GM21423 (cell line): ENCODE results near the gene ZNF8.
A peak's percentile ranks its signal among the peaks of the same experiment; 100 is the strongest.
"Not testable (repeated sequence)": the region's sequence is repeated elsewhere in the genome, so short reads cannot be mapped to it uniquely, and the experiment has no call there.

ENCODE experiments used
- ATAC-seq: cut with Tn5 transposase; IDR thresholded peaks from one replicate; pipeline ENCODE4 v1.9.1; 2021; ENCODE audit warnings: mild to moderate bottlenecking, moderate library complexity; ENCODE audit not compliant: unreplicated experiment

Gene ZNF8

DNA sequence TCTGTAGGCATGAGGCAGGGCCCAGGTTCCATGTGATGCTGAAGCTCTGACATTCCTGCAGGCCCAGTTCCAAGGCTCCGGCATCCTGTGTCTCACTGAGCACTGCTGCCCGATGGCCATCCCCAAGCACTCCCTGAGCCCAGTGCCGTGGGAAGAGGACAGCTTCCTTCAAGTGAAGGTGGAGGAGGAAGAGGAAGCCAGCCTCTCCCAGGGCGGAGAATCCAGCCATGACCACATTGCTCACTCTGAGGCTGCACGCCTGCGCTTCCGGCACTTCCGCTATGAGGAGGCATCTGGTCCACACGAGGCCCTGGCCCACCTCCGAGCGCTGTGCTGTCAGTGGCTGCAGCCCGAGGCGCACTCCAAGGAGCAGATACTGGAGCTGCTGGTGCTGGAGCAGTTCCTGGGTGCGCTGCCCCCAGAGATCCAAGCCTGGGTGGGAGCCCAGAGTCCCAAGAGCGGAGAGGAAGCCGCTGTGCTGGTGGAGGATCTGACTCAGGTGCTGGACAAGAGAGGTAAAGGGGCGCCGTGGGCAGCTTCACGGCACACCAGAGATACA lies 56.0 kb downstream of the ZNF8 start:
- no peak for ATAC-seq

DNA sequence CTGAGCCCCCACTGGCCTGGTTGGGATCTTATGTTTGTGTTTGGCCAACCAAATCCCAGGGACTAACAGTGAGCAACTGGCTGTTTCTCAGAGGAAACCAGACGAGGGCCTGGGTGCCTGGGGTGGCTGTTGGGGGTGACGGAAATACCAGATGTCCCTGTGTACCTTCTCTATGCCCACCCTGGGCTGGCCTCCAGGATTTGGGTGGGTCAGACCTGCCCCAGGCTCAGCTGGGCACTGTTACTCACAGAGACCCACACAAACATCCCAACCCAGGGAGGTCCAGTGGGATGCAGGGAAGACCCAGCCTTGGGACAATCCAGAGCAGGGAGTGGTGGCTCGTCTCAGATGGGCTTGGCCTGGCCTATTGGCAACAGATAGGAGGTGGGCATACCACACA lies 56.9 kb downstream of the ZNF8 start:
- ATAC-seq, result no peak

DNA sequence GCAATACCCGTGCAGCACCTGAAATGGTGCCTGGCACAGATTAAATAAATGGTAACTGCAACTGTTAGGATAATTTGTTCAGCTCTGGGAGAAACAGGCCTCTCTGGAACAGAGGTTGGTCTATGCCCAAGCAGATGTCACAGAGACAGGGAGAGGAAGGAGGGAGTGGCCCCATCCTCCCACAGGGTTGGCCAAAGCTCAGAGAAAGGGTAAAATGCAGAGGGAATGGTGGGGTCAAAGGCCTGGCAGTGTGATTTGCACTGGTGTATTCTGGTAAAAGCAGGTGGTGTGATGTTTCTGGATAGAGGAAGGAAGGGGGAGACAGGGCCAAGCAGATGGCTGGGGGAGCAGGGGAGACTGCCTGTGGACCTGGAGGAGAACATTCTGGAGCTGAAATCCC lies 57.5 kb downstream of the ZNF8 start:
- ATAC-seq, result no peak

DNA sequence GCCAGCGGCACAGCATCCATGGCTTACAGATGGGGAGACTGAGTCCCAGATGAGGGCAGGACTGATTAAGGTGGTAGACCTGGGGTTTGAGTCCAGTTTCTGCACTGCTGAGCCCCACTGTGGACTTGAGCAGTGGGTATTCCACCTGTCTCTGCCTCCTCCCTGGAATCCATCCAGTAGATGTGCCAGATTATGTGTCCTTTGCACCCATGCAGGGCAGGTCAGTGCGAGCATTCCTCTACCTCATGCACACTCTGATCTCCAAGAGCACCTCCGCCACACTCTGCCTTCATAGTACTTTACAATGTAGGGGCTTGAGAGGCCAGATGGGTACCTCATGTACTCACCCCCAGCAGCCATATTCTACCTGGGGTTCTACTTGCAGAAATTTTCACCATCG lies 58.1 kb downstream of the ZNF8 start:
- ATAC-seq, result no peak

DNA sequence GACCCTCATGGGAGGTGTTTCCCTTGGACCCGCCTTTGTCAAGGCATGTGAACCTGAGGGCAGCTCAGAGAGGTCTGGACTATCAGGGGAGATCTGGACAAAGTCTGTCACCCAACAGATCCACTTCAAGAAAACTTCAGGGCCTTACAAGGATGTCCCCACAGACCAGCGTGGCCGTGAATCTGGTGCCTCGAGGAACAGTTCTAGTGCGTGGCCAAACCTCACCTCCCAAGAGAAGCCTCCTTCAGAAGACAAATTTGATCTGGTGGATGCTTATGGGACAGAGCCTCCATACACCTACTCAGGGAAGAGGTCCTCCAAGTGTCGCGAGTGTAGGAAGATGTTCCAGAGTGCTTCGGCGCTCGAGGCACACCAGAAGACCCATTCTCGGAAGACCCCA lies 59.6 kb downstream of the ZNF8 start:
- no peak for ATAC-seq

DNA sequence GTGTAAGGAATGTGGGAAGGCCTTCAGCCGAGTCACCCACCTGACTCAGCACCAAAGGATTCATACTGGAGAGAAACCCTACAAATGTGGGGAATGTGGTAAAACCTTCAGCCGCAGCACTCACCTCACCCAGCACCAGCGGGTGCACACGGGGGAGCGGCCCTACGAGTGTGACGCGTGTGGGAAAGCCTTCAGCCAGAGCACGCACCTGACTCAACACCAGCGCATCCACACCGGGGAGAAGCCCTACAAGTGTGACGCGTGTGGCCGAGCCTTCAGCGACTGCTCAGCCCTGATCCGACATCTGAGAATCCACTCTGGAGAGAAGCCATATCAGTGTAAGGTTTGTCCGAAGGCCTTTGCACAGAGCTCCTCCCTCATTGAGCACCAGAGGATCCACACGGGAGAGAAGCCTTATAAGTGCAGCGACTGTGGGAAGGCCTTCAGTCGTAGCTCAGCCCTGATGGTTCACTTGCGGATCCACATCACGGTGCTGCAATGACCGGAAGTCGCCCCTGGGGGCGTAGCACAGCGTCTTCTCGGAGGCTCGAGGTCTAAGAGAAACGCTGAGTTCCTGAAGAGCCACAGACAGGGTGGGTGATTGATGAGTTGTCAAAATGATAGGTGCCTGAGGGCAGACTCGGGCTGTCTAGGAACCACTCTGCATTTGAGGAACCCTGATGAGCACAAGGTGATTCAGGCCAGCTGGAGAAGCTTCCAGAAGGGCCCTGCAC lies 60.2 kb downstream of the ZNF8 start:
- no peak for ATAC-seq

DNA sequence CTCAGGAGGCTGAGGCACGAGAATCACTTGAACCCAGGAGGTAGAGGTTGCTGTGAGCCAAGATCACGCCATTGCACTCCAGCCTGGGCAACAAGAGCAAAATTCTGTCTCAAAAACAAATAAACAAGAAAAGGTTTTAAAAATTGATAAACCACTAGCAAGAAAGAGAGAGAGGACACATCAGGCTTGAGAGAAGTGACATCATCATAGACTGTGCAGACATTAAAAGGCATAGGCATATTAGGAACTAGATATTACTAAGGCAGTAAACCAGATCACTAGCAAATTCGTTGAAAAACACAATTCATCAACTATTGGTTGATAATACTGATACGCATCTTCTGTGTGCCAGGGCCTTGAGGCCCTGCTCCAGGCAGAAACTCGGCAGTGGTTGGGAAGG lies 66.8 kb downstream of the ZNF8 start:
- ATAC-seq, result no peak

DNA sequence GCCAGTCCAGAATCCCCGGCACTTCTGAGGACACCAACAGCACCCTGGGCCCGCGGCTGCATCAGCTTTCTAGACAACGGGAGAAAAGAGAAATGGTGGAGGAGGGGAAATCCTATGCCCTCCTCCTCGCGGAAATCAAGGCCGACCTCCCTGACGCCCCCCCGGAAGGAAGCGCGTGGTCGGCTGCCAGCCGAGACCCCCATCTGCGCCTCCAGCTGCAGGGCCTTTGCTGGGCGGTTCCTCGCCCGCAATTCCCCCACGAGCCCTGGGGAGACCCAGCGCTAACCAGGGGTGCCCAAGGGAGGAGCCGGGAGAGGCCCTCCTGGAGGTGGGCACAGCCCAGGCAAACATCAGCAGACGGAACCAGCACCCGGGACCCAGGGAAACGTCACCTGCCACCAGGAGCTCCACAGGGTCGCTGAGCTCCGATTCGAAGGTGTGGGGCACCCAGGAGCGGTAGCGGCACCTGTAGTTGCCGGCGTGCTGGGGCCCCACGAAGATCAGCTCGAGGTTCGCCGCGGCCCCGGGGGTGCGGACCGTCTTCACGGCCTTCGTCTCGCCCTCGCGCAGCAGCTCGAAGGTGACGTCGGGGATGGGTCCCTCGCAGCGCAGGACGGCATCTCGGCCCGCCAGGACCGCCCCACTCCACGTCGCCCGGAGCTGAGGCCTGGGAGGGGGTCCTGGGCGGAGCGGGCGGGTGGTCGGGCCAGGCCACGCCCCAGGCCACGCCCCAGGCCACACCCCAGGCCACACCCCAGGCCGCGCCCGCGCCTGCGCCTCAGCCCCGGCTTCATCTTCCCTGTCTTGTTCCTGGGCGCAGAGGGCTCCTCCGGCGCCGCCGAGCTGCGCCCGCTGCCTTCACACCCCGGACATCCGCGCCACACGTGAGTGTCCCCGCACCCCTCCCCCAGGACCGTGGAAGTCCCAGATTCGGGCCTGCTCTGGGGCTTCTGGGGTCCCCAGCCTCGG lies 68.5 kb downstream of the ZNF8 start:
- peak; percentile 89 for ATAC-seq

DNA sequence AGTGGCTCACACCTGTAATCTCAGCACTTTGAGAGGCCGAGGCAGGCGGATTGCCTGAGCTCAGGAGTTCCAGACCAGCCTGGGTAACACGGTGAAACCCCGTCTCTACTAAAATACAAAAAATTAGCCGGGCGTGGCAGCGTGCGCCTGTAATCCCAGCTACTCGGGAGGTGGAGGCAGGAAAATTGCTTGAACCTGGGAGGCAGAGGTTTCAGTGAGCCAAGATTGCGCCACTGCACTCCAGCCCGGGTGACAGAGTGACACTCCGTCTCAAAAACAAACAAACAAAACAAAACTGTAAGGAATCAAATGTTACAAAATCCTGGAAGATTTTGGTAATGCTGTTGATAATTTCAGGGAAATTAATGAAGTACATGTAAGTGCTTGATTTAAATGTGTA lies 69.3 kb downstream of the ZNF8 start:
- not testable (repeated sequence) for ATAC-seq

DNA sequence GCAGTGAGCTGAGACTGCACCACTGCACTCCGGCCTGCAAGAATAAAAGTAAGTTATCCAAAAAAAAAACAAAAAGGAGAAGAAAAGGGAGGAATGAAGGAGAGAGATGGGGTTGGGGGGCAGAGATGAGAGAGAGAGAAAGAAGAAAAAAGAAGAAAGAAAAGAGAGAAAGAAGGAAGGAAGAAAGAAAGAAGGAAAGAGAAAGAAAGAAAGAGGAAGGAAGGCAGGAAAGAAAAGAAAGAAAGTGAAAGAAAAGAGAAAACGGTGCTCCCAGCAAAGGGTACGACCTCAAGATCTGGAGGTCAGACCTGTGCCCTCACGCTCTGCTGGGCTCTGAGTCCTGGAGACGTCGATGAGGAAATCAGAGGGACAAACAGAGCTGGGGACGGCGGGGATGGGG lies 70.8 kb downstream of the ZNF8 start:
- no peak for ATAC-seq

DNA sequence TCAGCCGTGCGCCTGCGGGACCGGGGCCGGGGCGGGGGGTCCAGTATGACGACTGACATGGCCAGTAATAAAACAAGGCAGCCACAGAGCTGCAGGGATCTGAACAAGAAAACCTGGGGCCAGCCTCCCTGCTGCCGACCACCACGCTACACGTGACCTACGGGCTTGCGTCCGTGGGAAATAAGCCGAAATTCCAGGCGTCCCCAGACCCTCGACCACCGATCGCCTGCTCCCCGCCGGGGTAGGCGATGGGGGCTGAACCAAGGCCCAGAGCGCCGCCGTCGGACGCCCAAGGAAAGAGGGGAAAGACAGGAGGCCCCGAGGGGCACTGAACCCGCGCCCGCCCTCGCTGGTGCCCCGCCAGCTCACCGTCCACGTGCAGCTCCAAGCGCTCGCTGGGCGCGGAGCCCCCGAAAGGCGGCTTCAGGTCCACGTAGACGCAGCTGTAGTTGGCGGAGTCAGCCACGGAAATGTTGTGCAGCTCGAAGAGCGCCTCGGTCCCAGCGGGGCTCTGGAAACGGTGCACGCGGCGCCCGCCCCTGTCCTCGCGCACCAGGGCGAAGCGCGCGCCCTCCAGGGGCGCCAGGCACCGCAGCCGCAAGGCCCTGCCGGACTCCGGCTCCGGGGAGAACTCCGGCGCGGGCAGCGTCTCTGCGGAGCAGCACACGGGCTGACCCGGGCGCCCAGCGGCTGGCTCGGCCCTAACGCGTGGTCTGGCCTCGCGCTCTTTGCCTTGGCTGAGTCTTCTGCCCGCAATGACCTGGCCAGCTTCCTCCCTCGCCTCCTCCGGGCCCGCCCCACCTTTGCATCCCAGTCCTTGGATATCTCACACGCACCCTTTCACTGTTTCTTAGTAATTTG lies 71.5 kb downstream of the ZNF8 start:
- no peak for ATAC-seq

DNA sequence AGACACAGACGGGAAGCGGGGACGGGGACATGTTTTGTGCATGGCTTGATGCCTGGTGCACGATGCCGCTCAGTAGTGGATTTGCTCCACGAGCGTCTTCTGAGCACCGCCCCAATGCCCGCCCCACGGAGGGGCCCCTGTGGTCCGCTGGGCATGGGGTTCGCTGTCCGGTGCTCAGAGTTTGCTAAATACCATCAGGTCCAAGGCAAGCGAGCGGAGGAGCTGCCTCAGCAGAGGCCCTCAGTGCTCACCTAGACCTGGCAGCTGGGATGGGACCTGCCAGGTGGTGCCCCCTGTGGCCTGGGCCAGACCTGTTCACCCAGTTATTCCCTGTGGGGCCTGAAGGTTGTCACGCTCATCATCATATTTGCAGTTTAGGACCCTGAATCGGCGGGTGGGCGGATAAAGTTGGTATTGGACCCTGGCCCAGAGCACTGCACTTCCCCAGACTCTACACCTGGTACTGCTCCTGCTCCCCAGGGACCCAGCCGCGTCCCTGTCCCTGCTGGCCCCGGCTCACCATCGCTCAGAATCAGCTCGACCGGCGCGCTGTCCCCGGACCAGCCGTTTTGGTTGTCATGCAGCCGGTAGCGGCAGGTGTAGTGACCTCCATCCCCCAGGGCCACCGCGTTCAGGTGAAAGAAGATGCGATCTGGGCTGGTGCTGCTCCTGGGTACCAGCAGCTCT lies 72.3 kb downstream of the ZNF8 start:
- no peak for ATAC-seq

DNA sequence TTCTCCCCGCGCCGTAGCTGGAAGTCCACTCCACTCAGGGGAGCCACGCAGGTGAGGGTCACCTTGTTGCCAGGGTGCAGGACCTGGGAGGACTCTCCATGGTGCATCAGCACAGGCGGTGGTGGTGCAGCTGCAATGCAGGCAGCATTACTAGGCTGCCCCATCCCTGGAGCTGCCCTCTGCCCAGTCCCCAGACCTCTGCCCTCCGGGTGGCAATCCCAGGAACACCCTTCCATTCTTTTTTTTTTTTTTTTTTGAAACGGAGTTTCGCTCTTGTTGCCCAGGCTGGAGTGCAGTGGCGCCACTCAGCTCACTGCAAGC lies 72.8 kb downstream of the ZNF8 start:
- ATAC-seq, result no peak

DNA sequence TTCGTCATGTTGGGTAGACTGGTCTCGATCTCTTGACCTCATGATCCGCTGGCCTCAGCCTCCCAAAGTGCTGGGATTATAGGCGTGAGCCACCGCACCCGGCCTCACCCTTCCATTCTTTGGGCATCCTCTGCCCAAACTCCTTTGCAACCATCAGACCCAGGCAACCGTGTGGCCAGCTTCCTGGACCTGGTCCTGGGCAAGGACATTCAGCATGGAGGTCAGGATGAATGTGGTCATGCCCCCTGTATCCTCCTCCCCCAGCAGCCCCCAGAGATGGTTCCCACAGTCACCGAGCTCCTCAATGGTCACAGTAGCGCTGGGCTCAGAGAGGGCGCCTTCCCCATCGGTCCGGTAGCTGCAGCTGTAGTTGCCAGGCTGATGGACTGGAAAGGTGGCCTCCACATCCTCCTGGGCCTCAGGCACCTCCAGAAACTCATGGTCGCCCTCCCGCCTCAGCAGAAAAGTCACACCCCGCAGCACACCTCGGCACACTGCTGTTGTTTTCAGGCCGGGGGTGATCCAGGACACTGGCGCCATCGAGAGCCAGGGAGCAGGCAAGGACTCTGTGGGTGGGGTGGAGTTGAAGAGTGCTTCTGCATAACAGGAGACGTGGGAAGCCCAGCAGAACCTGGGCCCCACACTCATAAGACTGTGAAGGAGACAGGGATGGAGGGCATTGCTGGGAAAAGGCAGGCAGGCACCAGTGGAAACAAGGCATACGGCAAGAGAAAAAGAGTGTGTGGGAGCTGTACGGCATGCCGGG lies 73.4 kb downstream of the ZNF8 start:
- ATAC-seq, result no peak
